ENCODE results near the gene IFT43.

GRCh38 chr14:76011930-76012329 is 26.4 kb downstream of the IFT43 start:
- TF ChIP-seq CTCF (IDR thresholded peaks at IDR 0.05) (no peak), EP300 (IDR thresholded peaks at IDR 0.05) (no peak)
